Sigmoid colon (tissue), 7 donors: ENCODE results near the gene SLC12A4. TPM values are rescaled to one million over a fixed set of nuclear protein-coding genes. Genes with fewer than 3 reads are reported as not detected.

Experiments
- DNase-seq: peaks from one replicate; pipeline ENCODE4 v3.0.0-alpha.2; 2019
- H3K27ac ChIP-seq, 4 donors: fragments of 200-600 bp; sonication (generic); one replicate each; pipeline ENCODE4 v1.5.1; 2016 to 2019; ENCODE audit warnings: mild to moderate bottlenecking in 1 of 4
- H3K27me3 ChIP-seq, 3 donors: fragments of 200-600 bp; sonication (generic); one replicate each; pipeline ENCODE4 v1.5.1; 2019; ENCODE audit warnings: mild to moderate bottlenecking in 1 of 3
- H3K36me3 ChIP-seq, 4 donors: fragments of 200-600 bp; sonication (generic); one replicate each; pipeline ENCODE4 v1.5.1; 2016 to 2019
- H3K4me1 ChIP-seq, 4 donors: fragments of 200-600 bp; sonication (generic); one replicate each; pipeline ENCODE4 v1.5.1; 2017 to 2019
- H3K4me3 ChIP-seq, 4 donors: fragments of 200-600 bp; sonication (generic); one replicate each; pipeline ENCODE4 v1.5.1; 2017 to 2019; ENCODE audit warnings: mild to moderate bottlenecking in 2 of 4, moderate library complexity in 1 of 4
- H3K9me3 ChIP-seq, 4 donors: fragments of 200-600 bp in 3 of 4; sonication (generic) in 3 of 4; one replicate each; pipeline versions ENCODE4 v1.5.1 to v1.6.1; 2013 to 2019
- EP300 ChIP-seq, 4 donors: sonication (generic); formaldehyde crosslinking; IDR thresholded peaks; one replicate each; pipeline ENCODE4 v1.6.1; 2017; ENCODE audit warnings: antibody characterized with exemption in 4 of 4
- POLR2A ChIP-seq, 2 donors: fragments of 450-650 bp; IDR thresholded peaks; one replicate each; pipeline ENCODE4 v1.6.1; 2016; ENCODE audit warnings: antibody characterized with exemption in 2 of 2, mild to moderate bottlenecking in 2 of 2, moderate library complexity in 2 of 2
- POLR2AphosphoS5 ChIP-seq, 4 donors: sonication (generic); formaldehyde crosslinking; IDR thresholded peaks; one replicate each; pipeline ENCODE4 v1.6.1; 2017; ENCODE audit warnings: antibody characterized with exemption in 4 of 4
- WGBS, 2 donors: extraction: QIAGEN DNeasy Blood & Tissue Kit; methylation state at CpG; one replicate each; pipeline ENCODE4 v1.1.7; 2013; 5-methylcytosine and 5-hydroxymethylcytosine counted together
- intact Hi-C: fragments of 100-400 bp; cut with DNase I; formaldehyde crosslinking; loops from one replicate; pipeline ENCODE4 v1.15.1; 2023
- polyA plus RNA-seq, 3 donors: library from polyadenylated mRNA; stranded (reverse); fragments of 200-250 nt; gene quantifications; one replicate each; pipeline ENCODE4 v1.2.3, GENCODE V29; 2013
- total RNA-seq, 4 donors: library from RNA; depleted of rRNA; stranded (reverse); fragments of >200 nt; gene quantifications; one replicate each; pipeline ENCODE4 v1.1.0, GENCODE V29; 2016
- TF ChIP-seq, protein P1 (sequence below), 4 experiments: fragments of 450-650 bp in 3 of 4; fragments of 200-600 bp in 1 of 4; IDR thresholded peaks; one replicate each; pipeline ENCODE4 v1.5.1; 2016 to 2019; ENCODE audit warnings: antibody characterized with exemption in 4 of 4, mild to moderate bottlenecking in 3 of 4, moderate library complexity in 2 of 4
- donor health status: healthy with polysubstance abuse.
- donor health status: Bipolar disorder and iron deficiency.
- donor health status: healthy.

SLC12A4 gene
- total and polyA plus RNA-seq, 7 donors: 3.0 to 77.0 (median 27.6) TPM

- no peaks in the 10 kb centered on the region for H3K9me3 ChIP-seq
- H3K36me3 ChIP-seq: no peaks in the 10 kb centered on the region
- TF ChIP-seq POLR2AphosphoS5 (IDR thresholded peaks at IDR 0.05): no peak
- H3K27ac ChIP-seq: no peak overlapping the region
- no peak overlapping the region for H3K4me3 ChIP-seq
- H3K4me1 ChIP-seq: peaks cover 0 to 10% (median 10%) of the 10 kb centered on the region in 4 donors
- intact Hi-C loops: no loop called here
- DNase-seq: no peak
- WGBS, 2 donors: 80 to 87% methylated on average over 3 of the region's 3 CpGs
- H3K27me3 ChIP-seq: no peaks in the 10 kb centered on the region
These were observed 20.2 kb upstream of the SLC12A4 start for GRCh38 chr16:67988675-67989074.

GRCh38 chr16:67987460-67988160 is 19.2 kb upstream of the SLC12A4 start:
- DNase-seq: no peak
- H3K4me1 ChIP-seq: no peaks in the 10 kb centered on the region
- no peaks in the 10 kb centered on the region for H3K9me3 ChIP-seq
- H3K27ac ChIP-seq: no peak overlapping the region
- no peak overlapping the region for H3K4me3 ChIP-seq
- intact Hi-C loops: no loop called here
- 79 to 86% methylated on average over 11 of the region's 11 CpGs for WGBS, 2 donors
- H3K36me3 ChIP-seq: no peaks in the 10 kb centered on the region
- no peaks in the 10 kb centered on the region for H3K27me3 ChIP-seq
- no peak for TF ChIP-seq POLR2AphosphoS5 (IDR thresholded peaks at IDR 0.05)
- no peak for TF ChIP-seq EP300 (IDR thresholded peaks at IDR 0.05)
- TF ChIP-seq POLR2A (IDR thresholded peaks at IDR 0.05): no peak
- TF ChIP-seq, protein P1, sequence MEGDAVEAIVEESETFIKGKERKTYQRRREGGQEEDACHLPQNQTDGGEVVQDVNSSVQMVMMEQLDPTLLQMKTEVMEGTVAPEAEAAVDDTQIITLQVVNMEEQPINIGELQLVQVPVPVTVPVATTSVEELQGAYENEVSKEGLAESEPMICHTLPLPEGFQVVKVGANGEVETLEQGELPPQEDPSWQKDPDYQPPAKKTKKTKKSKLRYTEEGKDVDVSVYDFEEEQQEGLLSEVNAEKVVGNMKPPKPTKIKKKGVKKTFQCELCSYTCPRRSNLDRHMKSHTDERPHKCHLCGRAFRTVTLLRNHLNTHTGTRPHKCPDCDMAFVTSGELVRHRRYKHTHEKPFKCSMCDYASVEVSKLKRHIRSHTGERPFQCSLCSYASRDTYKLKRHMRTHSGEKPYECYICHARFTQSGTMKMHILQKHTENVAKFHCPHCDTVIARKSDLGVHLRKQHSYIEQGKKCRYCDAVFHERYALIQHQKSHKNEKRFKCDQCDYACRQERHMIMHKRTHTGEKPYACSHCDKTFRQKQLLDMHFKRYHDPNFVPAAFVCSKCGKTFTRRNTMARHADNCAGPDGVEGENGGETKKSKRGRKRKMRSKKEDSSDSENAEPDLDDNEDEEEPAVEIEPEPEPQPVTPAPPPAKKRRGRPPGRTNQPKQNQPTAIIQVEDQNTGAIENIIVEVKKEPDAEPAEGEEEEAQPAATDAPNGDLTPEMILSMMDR (IDR thresholded peaks at IDR 0.05): no peak

GRCh38 chr16:67986949-67987348 is 18.5 kb upstream of the SLC12A4 start:
- TF ChIP-seq POLR2A (IDR thresholded peaks at IDR 0.05) (no peak), EP300 (IDR thresholded peaks at IDR 0.05) (no peak), POLR2AphosphoS5 (IDR thresholded peaks at IDR 0.05) (no peak)
- TF ChIP-seq, protein P1 (IDR thresholded peaks at IDR 0.05): no peak
- no peaks in the 10 kb centered on the region for H3K9me3 ChIP-seq
- no peaks in the 10 kb centered on the region for H3K27me3 ChIP-seq
- no peaks in the 10 kb centered on the region for H3K4me1 ChIP-seq
- H3K27ac ChIP-seq: no peak overlapping the region
- H3K4me3 ChIP-seq: no peak overlapping the region
- no peaks in the 10 kb centered on the region for H3K36me3 ChIP-seq
- WGBS, 2 donors: 84 to 89% methylated on average over 5 of the region's 5 CpGs
- intact Hi-C loops: no loop called here
- DNase-seq: no peak

DNA sequence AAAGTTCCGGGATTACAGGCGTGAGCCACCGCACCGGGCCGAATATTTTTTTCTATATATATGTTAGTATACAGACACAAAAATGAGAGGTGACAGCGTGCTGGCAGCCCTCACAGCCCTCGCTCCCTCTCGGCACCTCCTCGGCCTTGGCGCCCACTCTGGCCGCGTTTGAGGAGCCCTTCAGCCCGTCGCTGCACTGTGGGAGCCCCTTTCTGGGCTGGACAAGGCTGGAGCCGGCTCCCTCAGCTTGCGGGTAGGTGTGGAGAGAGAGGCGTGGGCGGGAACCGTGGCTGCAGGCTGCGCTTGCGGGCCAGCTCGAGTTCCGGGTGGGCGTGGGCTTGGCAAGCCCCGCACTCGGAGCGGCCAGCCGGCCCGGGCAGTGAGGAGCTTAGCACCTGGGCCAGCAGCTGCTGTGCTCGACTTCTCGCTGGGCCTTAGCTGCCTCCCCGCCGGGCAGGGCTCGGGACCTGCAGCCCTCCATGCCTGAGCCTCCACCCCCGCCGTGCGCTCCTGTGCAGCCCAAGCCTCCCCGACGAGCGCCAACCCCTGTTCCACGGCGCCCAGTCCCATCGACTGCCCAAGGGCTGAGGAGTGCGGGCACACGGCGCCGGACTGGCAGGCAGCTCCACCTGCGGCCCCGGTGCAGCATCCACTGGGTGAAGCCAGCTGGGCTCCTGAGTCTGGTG is 13.7 kb upstream of the SLC12A4 start:
- no peak for DNase-seq
- 90 to 95% methylated on average over 49 of the region's 49 CpGs for WGBS, 2 donors
- no peaks in the 10 kb centered on the region for H3K9me3 ChIP-seq
- H3K36me3 ChIP-seq: no peaks in the 10 kb centered on the region
- no peak overlapping the region for H3K27ac ChIP-seq
- peaks cover 0 to 16% (median 7%) of the 10 kb centered on the region in 3 donors for H3K27me3 ChIP-seq
- H3K4me1 ChIP-seq: no peaks in the 10 kb centered on the region
- intact Hi-C loops: no loop called here
- no peak overlapping the region for H3K4me3 ChIP-seq
- TF ChIP-seq EP300 (IDR thresholded peaks at IDR 0.05) (no peak), POLR2A (IDR thresholded peaks at IDR 0.05) (no peak), POLR2AphosphoS5 (IDR thresholded peaks at IDR 0.05) (no peak)
- TF ChIP-seq, protein P1 (IDR thresholded peaks at IDR 0.05): no peak

DNA sequence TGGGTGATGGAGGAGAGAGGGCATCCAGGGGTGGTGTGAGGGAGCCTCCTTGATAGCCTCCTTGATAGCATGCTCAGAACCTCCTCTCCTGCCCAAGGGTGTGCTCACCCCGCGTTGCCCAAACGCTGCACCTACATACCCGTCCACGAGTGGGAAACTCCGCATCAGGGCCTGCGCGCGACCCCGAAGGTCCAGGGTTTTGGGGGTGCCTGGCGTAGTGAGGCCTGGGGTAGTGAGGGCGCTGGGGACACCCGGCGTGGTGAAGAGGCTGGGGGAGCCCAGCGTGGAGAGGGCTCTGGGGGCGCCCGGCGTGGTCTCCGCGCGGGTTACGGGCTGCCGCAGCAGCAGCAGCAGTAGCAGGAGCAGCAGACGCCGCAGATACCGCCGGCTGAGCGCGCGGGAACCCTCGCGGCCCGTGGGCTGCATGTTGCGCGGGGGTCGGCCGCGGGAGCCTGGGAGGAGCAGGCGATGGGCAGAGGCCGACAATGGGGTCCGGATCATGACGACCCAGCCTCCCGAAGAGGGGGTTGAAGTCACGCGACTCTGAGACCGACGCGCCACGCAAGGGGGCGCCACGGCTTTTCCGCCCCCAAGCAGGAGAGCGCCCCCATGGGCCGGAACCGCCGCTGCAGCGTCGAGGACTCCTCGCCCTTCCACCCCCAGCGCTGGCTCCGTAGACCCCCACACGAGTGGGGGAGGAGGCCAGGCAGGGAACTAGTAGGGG is 11.7 kb upstream of the SLC12A4 start, which contains the start of gene DPEP3:
DPEP3 (minus strand) TSS at position 545 of the 724 bp plus-strand sequence; CDS start at position 426, 119 bp downstream.
- no peaks in the 10 kb centered on the region for H3K36me3 ChIP-seq
- peaks cover 0 to 16% (median 7%) of the 10 kb centered on the region in 3 donors for H3K27me3 ChIP-seq
- TF ChIP-seq, protein P1 (IDR thresholded peaks at IDR 0.05): no peak
- TF ChIP-seq POLR2AphosphoS5 (IDR thresholded peaks at IDR 0.05): no peak

More for the DNA sequence above, 11.7 kb upstream of the SLC12A4 start, which contains the start of gene DPEP3:
- Histone ChIP-seq H3K4me1 (no peaks in the 10 kb centered on the region), H3K4me3 (no peak within 1 kb of the TSS), H3K9me3 (no peaks in the 10 kb centered on the region), H3K27ac (no peak within 1 kb of the TSS)
- no peak for DNase-seq
- 69 to 77% methylated on average over 62 of the region's 62 CpGs for WGBS, 2 donors
- intact Hi-C loops: no loop called here
